HCT116 (cell line): ENCODE data around the gene FLNB. TPM values are rescaled to one million over a fixed set of nuclear protein-coding genes. Genes with fewer than 3 reads are reported as not detected.

Experiments used
- ATAC-seq: fragments of 200-7000 bp; cut with Tn5 transposase; 2 replicates; pipeline ENCODE4 v1.9.1; 2020; ENCODE audit warnings: mild to moderate bottlenecking, moderate library complexity
- BruUV-seq: library from RNA; stranded (reverse); fragments of 400-500 nt; replicated peaks from 2 replicates; lab custom pipeline; 2021; lab: Mats Ljungman, UMichigan
- CTCF ChIA-PET: fragments of 300-600 bp; sonication (Branson Sonifier 250); formaldehyde crosslinking; loops from one replicate; lab custom pipeline; 2021; ENCODE audit warnings: antibody characterized with exemption; lab: Charles Lee
- POLR2A ChIA-PET: fragments of 300-600, 350-600 bp; sonication (Branson Sonifier 250); formaldehyde crosslinking; loops from one replicate; lab custom pipeline; 2021; ENCODE audit warnings: antibody characterized with exemption; lab: Charles Lee
- RAD21 ChIA-PET, 2 experiments: fragments of 300-600 bp; sonication (Branson Sonifier 250); formaldehyde crosslinking; loops; one replicate each; lab custom pipeline; 2023; ENCODE audit warnings: low total read pairs in 2 of 2; ENCODE audit not compliant: uncharacterized antibody in 2 of 2, unreplicated experiment in 2 of 2, low non-redundant PET in 1 of 2; lab: Charles Lee
- DNase-seq: peaks from one replicate; pipeline ENCODE4 v3.0.0-alpha.2; 2010; ENCODE audit warnings: low read depth, low spot score
- H2AFZ ChIP-seq: fragments of 200-600 bp; shearing (Covaris generic), sonication (generic); 2 replicates; pipeline ENCODE4 v1.6.1; 2017; ENCODE audit warnings: low read depth, mixed run types, mixed read lengths, antibody characterized with exemption, low read length; ENCODE audit not compliant: poor library complexity, severe bottlenecking
- H3K27ac ChIP-seq: 2 replicates; pipeline ENCODE4 v1.5.1; 2012; ENCODE audit warnings: low read depth, low read length
- H3K27me3 ChIP-seq: fragments of 200-600 bp; sonication (generic); 2 replicates; pipeline ENCODE4 v1.6.1; 2016; ENCODE audit warnings: mixed run types, low read length, mixed read lengths; ENCODE audit not compliant: insufficient read depth
- H3K36me3 ChIP-seq, 2 experiments: fragments of 200-500 bp in 1 of 2; fragments of 200-600 bp in 1 of 2; sonication (Bioruptor generic) in 1 of 2; sonication (generic) in 1 of 2; 2 replicates each; pipeline versions ENCODE4 v1.5.1 to v1.6.1; 2014 to 2016; ENCODE audit warnings: low read length in 2 of 2, inconsistent platforms in 1 of 2, mixed read lengths in 1 of 2, mixed run types in 1 of 2; ENCODE audit not compliant: insufficient read depth in 2 of 2, control insufficient read depth in 1 of 2
- H3K4me1 ChIP-seq, 2 experiments: fragments of 200-600 bp in 1 of 2; sonication (generic) in 1 of 2; 2 replicates each; pipeline versions ENCODE4 v1.5.1 to v1.6.1; 2012 to 2017; ENCODE audit warnings: low read length in 2 of 2, inconsistent platforms in 1 of 2, mild to moderate bottlenecking in 1 of 2, mixed read lengths in 1 of 2, mixed run types in 1 of 2, moderate library complexity in 1 of 2; ENCODE audit not compliant: insufficient read depth in 2 of 2, control insufficient read depth in 1 of 2
- H3K4me2 ChIP-seq: fragments of 200-600 bp; sonication (generic); 2 replicates; pipeline ENCODE4 v1.6.1; 2017; ENCODE audit warnings: mixed run types, low read length, mixed read lengths
- H3K4me3 ChIP-seq, 2 experiments: fragments of 200-600 bp in 1 of 2; sonication (generic) in 1 of 2; replicated peaks in 1 of 2; 2 replicates each; pipeline ENCODE4 v1.5.1; 2011 to 2016; ENCODE audit warnings: low read length in 2 of 2, control low read depth in 1 of 2, low read depth in 1 of 2, mild to moderate bottlenecking in 1 of 2, mixed read lengths in 1 of 2, mixed run types in 1 of 2
- H3K79me2 ChIP-seq: fragments of 200-600 bp; sonication (generic); 2 replicates; pipeline ENCODE4 v1.6.1; 2017; ENCODE audit warnings: mild to moderate bottlenecking, mixed run types, low read length, moderate library complexity, mixed read lengths; ENCODE audit not compliant: insufficient read depth
- H3K9ac ChIP-seq: fragments of 200-600 bp; sonication (generic); 2 replicates; pipeline ENCODE4 v1.6.1; 2016; ENCODE audit warnings: low read length, mixed read lengths
- H3K9me2 ChIP-seq: fragments of 200-600 bp; sonication (generic), shearing (Covaris generic); 2 replicates; pipeline ENCODE4 v1.6.1; 2017; ENCODE audit warnings: mixed run types, mild to moderate bottlenecking, moderate library complexity; ENCODE audit not compliant: insufficient read depth
- H3K9me3 ChIP-seq, 2 experiments: fragments of 200-500 bp in 1 of 2; fragments of 200-600 bp in 1 of 2; sonication (Bioruptor generic) in 1 of 2; sonication (generic) in 1 of 2; 2 replicates each; pipeline ENCODE4 v1.6.1; 2014 to 2017; ENCODE audit warnings: low read length in 2 of 2, mixed read lengths in 2 of 2, inconsistent platforms in 1 of 2, low read depth in 1 of 2, mild to moderate bottlenecking in 1 of 2, mixed run types in 1 of 2, moderate library complexity in 1 of 2; ENCODE audit not compliant: control insufficient read depth in 1 of 2, insufficient read depth in 1 of 2
- H4K20me1 ChIP-seq: fragments of 200-600 bp; sonication (generic), shearing (Covaris generic); 2 replicates; pipeline ENCODE4 v1.6.1; 2017; ENCODE audit warnings: mixed run types, mild to moderate bottlenecking, moderate library complexity; ENCODE audit not compliant: insufficient read depth
- ATF3 ChIP-seq: IDR thresholded peaks from 2 replicates; pipeline ENCODE4 v1.6.1; 2012
- CBX3 ChIP-seq: IDR thresholded peaks from 2 replicates; pipeline ENCODE4 v1.6.1; 2012; ENCODE audit warnings: low read depth
- CEBPB ChIP-seq: IDR thresholded peaks from 2 replicates; pipeline ENCODE4 v1.6.1; 2012; ENCODE audit warnings: low read depth
- ELF1 ChIP-seq: IDR thresholded peaks from 2 replicates; pipeline ENCODE4 v1.6.1; 2012; ENCODE audit warnings: low read depth, borderline replicate concordance
- EZH2 ChIP-seq: fragments of 200-600 bp; sonication (generic); IDR thresholded peaks from 2 replicates; pipeline ENCODE4 v1.6.1; 2017; ENCODE audit warnings: antibody characterized with exemption, mixed run types
- FOSL1 ChIP-seq: IDR thresholded peaks from 2 replicates; pipeline ENCODE4 v1.6.1; 2012; ENCODE audit warnings: low read depth
- JUND ChIP-seq: IDR thresholded peaks from 2 replicates; pipeline ENCODE4 v1.6.1; 2012
- MAX ChIP-seq: IDR thresholded peaks from 2 replicates; pipeline ENCODE4 v1.6.1; 2012
- POLR2A ChIP-seq: IDR thresholded peaks from 2 replicates; pipeline ENCODE4 v1.7.0; 2011; ENCODE audit warnings: borderline replicate concordance; ENCODE audit not compliant: insufficient read depth, insufficient read length; ENCODE audit errors: extremely low read depth
- RAD21 ChIP-seq: IDR thresholded peaks from 2 replicates; pipeline ENCODE4 v1.6.1; 2012; ENCODE audit warnings: low read depth, mild to moderate bottlenecking
- REST ChIP-seq: IDR thresholded peaks from 2 replicates; pipeline ENCODE4 v1.6.1; 2012; ENCODE audit warnings: low read depth
- SIN3A ChIP-seq: IDR thresholded peaks from 2 replicates; pipeline ENCODE4 v1.6.1; 2012; ENCODE audit warnings: low read depth
- SP1 ChIP-seq: IDR thresholded peaks from 2 replicates; pipeline ENCODE4 v1.6.1; 2012; ENCODE audit warnings: low read depth
- SRF ChIP-seq: IDR thresholded peaks from 2 replicates; pipeline ENCODE4 v1.6.1; 2012; ENCODE audit warnings: low read depth
- ZFX ChIP-seq: fragments of 450-650 bp; IDR thresholded peaks from 2 replicates; pipeline ENCODE4 v1.6.1; 2017
- ZNF274 ChIP-seq: fragments of 200-500 bp; sonication (Bioruptor generic); IDR thresholded peaks from 2 replicates; pipeline ENCODE4 v1.6.1; 2014; ENCODE audit warnings: mild to moderate bottlenecking, low read depth, low read length, inconsistent platforms
- intact Hi-C: fragments of 100-400 bp; cut with micrococcal nuclease; formaldehyde crosslinking; loops from 2 replicates; pipeline ENCODE4 v1.10.0; 2022
- total RNA-seq: library from RNA; stranded (reverse); gene quantifications from one replicate; pipeline ENCODE4 v1.2.1, GENCODE V29; 2021; ENCODE audit not compliant: unreplicated experiment
- TF ChIP-seq, protein P1 (sequence below): IDR thresholded peaks from 2 replicates; pipeline ENCODE4 v1.6.1; 2011; ENCODE audit warnings: mild to moderate bottlenecking, low read length, moderate library complexity; ENCODE audit not compliant: insufficient replicate concordance; ENCODE audit errors: extremely low read depth
- TF ChIP-seq, protein P2 (sequence below), 3 experiments: fragments of 200-600 bp in 1 of 3; sonication (generic) in 1 of 3; IDR thresholded peaks in 2 of 3; conservative IDR thresholded peaks in 1 of 3; 2 replicates each; pipeline ENCODE4 v1.5.1; 2012 to 2017; ENCODE audit warnings: low read depth in 2 of 3, low read length in 2 of 3, antibody characterized with exemption in 1 of 3, borderline replicate concordance in 1 of 3, control low read depth in 1 of 3, mild to moderate bottlenecking in 1 of 3, mixed read lengths in 1 of 3, mixed run types in 1 of 3, moderate library complexity in 1 of 3; ENCODE audit not compliant: insufficient read depth in 1 of 3

The FLNB gene
- total RNA-seq, 1 experiment from 2014 or later, result 116 TPM

- BruUV-seq, result TSS peak; percentile 63
- Histone ChIP-seq H3K27ac (peak overlapping the region; percentile 71), H3K4me3 (no peak overlapping the region), H3K4me2 (peak overlapping the region; percentile 65), H3K9ac (peak overlapping the region; percentile 50), H3K27me3 (no peaks in the 10 kb centered on the region), H2AFZ (no peak overlapping the region), H3K9me3 (no peaks in the 10 kb centered on the region), H3K4me1 (peaks cover 52 to 72% of the 10 kb centered on the region in 2 experiments), H4K20me1 (no peaks in the 10 kb centered on the region), H3K9me2 (no peaks in the 10 kb centered on the region), H3K79me2 (no peaks in the 10 kb centered on the region), H3K36me3 (peaks cover 10 to 14% of the 10 kb centered on the region in 2 experiments; a peak in 2 of 4 replicates)
- POLR2A ChIA-PET, result no interaction called here
- intact Hi-C loops, result loop anchor here (5.0 kb wide), 1 partner anchor 154 kb away; the partner anchor contains the start of gene FLNB
- DNase-seq (peak; percentile 88), ATAC-seq (peak; percentile 81)
- CTCF ChIA-PET, result interaction anchor here (1.2 to 1.7 kb wide), 2 partner anchors 16 to 145 kb away, joined by 4 to 6 read pairs; partner anchors contain the start of genes HTD2 and RPP14
- RAD21 ChIA-PET, result no interaction called here
- no peak; the same call in 1 of the 2 replicates for TF ChIP-seq CEBPB
- TF ChIP-seq JUND, result peak; percentile 92
- TF ChIP-seq ELF1, result no peak
- peak; percentile 41; the same call in 1 of the 2 replicates for TF ChIP-seq SRF
- peak; percentile 94 for TF ChIP-seq CBX3
- TF ChIP-seq, protein P1, sequence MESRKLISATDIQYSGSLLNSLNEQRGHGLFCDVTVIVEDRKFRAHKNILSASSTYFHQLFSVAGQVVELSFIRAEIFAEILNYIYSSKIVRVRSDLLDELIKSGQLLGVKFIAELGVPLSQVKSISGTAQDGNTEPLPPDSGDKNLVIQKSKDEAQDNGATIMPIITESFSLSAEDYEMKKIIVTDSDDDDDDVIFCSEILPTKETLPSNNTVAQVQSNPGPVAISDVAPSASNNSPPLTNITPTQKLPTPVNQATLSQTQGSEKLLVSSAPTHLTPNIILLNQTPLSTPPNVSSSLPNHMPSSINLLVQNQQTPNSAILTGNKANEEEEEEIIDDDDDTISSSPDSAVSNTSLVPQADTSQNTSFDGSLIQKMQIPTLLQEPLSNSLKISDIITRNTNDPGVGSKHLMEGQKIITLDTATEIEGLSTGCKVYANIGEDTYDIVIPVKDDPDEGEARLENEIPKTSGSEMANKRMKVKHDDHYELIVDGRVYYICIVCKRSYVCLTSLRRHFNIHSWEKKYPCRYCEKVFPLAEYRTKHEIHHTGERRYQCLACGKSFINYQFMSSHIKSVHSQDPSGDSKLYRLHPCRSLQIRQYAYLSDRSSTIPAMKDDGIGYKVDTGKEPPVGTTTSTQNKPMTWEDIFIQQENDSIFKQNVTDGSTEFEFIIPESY, result no peak
- TF ChIP-seq POLR2A, result no peak
- no peak for TF ChIP-seq ZNF274
- no peak for TF ChIP-seq REST
- TF ChIP-seq RAD21, result no peak
- TF ChIP-seq FOSL1, result peak; percentile 91
- TF ChIP-seq SP1, result peak; percentile 91
- no peak for TF ChIP-seq ATF3
- no peak for TF ChIP-seq SIN3A
- TF ChIP-seq MAX, result peak; percentile 99
- TF ChIP-seq, protein P2, sequence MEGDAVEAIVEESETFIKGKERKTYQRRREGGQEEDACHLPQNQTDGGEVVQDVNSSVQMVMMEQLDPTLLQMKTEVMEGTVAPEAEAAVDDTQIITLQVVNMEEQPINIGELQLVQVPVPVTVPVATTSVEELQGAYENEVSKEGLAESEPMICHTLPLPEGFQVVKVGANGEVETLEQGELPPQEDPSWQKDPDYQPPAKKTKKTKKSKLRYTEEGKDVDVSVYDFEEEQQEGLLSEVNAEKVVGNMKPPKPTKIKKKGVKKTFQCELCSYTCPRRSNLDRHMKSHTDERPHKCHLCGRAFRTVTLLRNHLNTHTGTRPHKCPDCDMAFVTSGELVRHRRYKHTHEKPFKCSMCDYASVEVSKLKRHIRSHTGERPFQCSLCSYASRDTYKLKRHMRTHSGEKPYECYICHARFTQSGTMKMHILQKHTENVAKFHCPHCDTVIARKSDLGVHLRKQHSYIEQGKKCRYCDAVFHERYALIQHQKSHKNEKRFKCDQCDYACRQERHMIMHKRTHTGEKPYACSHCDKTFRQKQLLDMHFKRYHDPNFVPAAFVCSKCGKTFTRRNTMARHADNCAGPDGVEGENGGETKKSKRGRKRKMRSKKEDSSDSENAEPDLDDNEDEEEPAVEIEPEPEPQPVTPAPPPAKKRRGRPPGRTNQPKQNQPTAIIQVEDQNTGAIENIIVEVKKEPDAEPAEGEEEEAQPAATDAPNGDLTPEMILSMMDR (IDR thresholded peaks at IDR 0.05 in 2 of 3, conservative IDR thresholded peaks at IDR 0.05 in 1 of 3; ENCODE audit: borderline replicate concordance in 1 of 3, insufficient read depth in 1 of 3, low read depth in 2 of 3, low read length in 2 of 3), result no peak
- no peak for TF ChIP-seq ZFX
- TF ChIP-seq EZH2, result no peak
These were observed 153.5 kb downstream of the FLNB start for GRCh38 chr3:58161435-58162398.
